Astrocyte (in vitro differentiated cells and primary cell): ENCODE measurements around the gene PCP4L1.

Source experiments
- CTCF ChIP-seq: IDR thresholded peaks from 2 replicates; pipeline ENCODE4 v1.5.1; 2011; ENCODE audit warnings: low read depth, mild to moderate bottlenecking, inconsistent platforms, low read length, moderate library complexity; ENCODE audit not compliant: insufficient read depth
- EZH2 ChIP-seq: IDR thresholded peaks from 2 replicates; pipeline ENCODE4 v1.6.1; 2012; ENCODE audit warnings: mild to moderate bottlenecking, low read length, inconsistent platforms; ENCODE audit not compliant: insufficient read depth

- no peak for TF ChIP-seq CTCF
- TF ChIP-seq EZH2 = no peak
These were observed 27.0 kb downstream of the PCP4L1 start for GRCh38 chr1:161285521-161285920.
